ENCODE measurements around the gene AR.

The AR gene

GRCh38 chrX:67604979-67605703, 61.3 kb downstream of the AR start:
- Histone ChIP-seq H3K9me3 (ENCODE audit: insufficient read depth, low read length) (no peaks in the 10 kb centered on the region), H2AFZ (ENCODE audit: low read depth, low read length, severe bottlenecking) (no peak overlapping the region), H3K27me3 (ENCODE audit: low read length) (no peaks in the 10 kb centered on the region), H3F3A (ENCODE audit: insufficient read depth) (no peaks in the 10 kb centered on the region), H3K27ac (ENCODE audit: low read depth, low read length) (no peak overlapping the region), H3K4me2 (ENCODE audit: low read depth, low read length, poor library complexity, severe bottlenecking) (no peak overlapping the region), H3K79me2 (ENCODE audit: insufficient read depth, low read length) (no peaks in the 10 kb centered on the region), H4K20me1 (ENCODE audit: low read depth, low read length) (no peaks in the 10 kb centered on the region), H3K4me3 (ENCODE audit: insufficient read depth, low read length, poor library complexity, severe bottlenecking) (no peak overlapping the region), H3K9ac (ENCODE audit: low read length) (no peak overlapping the region), H3K36me3 (ENCODE audit: low read length) (no peaks in the 10 kb centered on the region), H3K9me2 (replicated peaks; ENCODE audit: insufficient read depth, low read length) (no peaks in the 10 kb centered on the region)
- TF ChIP-seq CTCF (IDR thresholded peaks at IDR 0.05; ENCODE audit: insufficient read depth, low read length, poor library complexity, severe bottlenecking) (no peak), EZH2phosphoT487 (conservative IDR thresholded peaks at IDR 0.05; ENCODE audit: low read length) (no peak)

- no peaks in the 10 kb centered on the region for H3K27me3 ChIP-seq (ENCODE audit: low read length)
- no peaks in the 10 kb centered on the region for H3K36me3 ChIP-seq (ENCODE audit: low read length)
- H2AFZ ChIP-seq (ENCODE audit: low read depth, low read length, severe bottlenecking) = no peak overlapping the region
- H3K9ac ChIP-seq (ENCODE audit: low read length) = no peak overlapping the region
- no peak overlapping the region for H3K4me2 ChIP-seq (ENCODE audit: low read depth, low read length, poor library complexity, severe bottlenecking)
- H3F3A ChIP-seq (ENCODE audit: insufficient read depth) = no peaks in the 10 kb centered on the region
- H3K79me2 ChIP-seq (ENCODE audit: insufficient read depth, low read length) = no peaks in the 10 kb centered on the region
- no peak overlapping the region for H3K27ac ChIP-seq (ENCODE audit: low read depth, low read length)
- no peaks in the 10 kb centered on the region for H3K9me3 ChIP-seq (ENCODE audit: insufficient read depth, low read length)
- no peak overlapping the region for H3K4me3 ChIP-seq (ENCODE audit: insufficient read depth, low read length, poor library complexity, severe bottlenecking)
- TF ChIP-seq EZH2phosphoT487 (conservative IDR thresholded peaks at IDR 0.05; ENCODE audit: low read length) (no peak), CTCF (IDR thresholded peaks at IDR 0.05; ENCODE audit: insufficient read depth, low read length, poor library complexity, severe bottlenecking) (no peak)
- H4K20me1 ChIP-seq (ENCODE audit: low read depth, low read length) = no peaks in the 10 kb centered on the region
- no peaks in the 10 kb centered on the region for H3K9me2 ChIP-seq (replicated peaks; ENCODE audit: insufficient read depth, low read length)
Measured at GRCh38 chrX:67607466-67607865, 63.6 kb downstream of the AR start.

- H3K36me3 ChIP-seq (ENCODE audit: low read length) = no peaks in the 10 kb centered on the region
- no peak overlapping the region for H3K4me3 ChIP-seq (ENCODE audit: insufficient read depth, low read length, poor library complexity, severe bottlenecking)
Measured at GRCh38 chrX:67610282-67610681, 66.5 kb downstream of the AR start.

More at GRCh38 chrX:67610282-67610681, 66.5 kb downstream of the AR start:
- Histone ChIP-seq H3K9me3 (ENCODE audit: insufficient read depth, low read length) (no peaks in the 10 kb centered on the region), H3K9me2 (replicated peaks; ENCODE audit: insufficient read depth, low read length) (no peaks in the 10 kb centered on the region), H3K4me2 (ENCODE audit: low read depth, low read length, poor library complexity, severe bottlenecking) (no peak overlapping the region), H2AFZ (ENCODE audit: low read depth, low read length, severe bottlenecking) (no peak overlapping the region), H3K9ac (ENCODE audit: low read length) (no peak overlapping the region), H3K79me2 (ENCODE audit: insufficient read depth, low read length) (no peaks in the 10 kb centered on the region), H3K27me3 (ENCODE audit: low read length) (no peaks in the 10 kb centered on the region), H3F3A (ENCODE audit: insufficient read depth) (no peaks in the 10 kb centered on the region), H4K20me1 (ENCODE audit: low read depth, low read length) (no peaks in the 10 kb centered on the region), H3K27ac (ENCODE audit: low read depth, low read length) (no peak overlapping the region)
- no peak for TF ChIP-seq CTCF (IDR thresholded peaks at IDR 0.05; ENCODE audit: insufficient read depth, low read length, poor library complexity, severe bottlenecking)
- no peak for TF ChIP-seq EZH2phosphoT487 (conservative IDR thresholded peaks at IDR 0.05; ENCODE audit: low read length)

Measured in SU-DHL-6 (cell line).